NCI-H2107 (cell line): ENCODE measurements around the gene TBPL1.
"Not testable (repeated sequence)": the region's sequence is repeated elsewhere in the genome, so short reads cannot be mapped to it uniquely, and the experiment has no call there.

Experiments
- DNase-seq: peaks from one replicate; lab custom pipeline; 2025; lab: John Stamatoyannopoulos, UW

The TBPL1 gene

DNA sequence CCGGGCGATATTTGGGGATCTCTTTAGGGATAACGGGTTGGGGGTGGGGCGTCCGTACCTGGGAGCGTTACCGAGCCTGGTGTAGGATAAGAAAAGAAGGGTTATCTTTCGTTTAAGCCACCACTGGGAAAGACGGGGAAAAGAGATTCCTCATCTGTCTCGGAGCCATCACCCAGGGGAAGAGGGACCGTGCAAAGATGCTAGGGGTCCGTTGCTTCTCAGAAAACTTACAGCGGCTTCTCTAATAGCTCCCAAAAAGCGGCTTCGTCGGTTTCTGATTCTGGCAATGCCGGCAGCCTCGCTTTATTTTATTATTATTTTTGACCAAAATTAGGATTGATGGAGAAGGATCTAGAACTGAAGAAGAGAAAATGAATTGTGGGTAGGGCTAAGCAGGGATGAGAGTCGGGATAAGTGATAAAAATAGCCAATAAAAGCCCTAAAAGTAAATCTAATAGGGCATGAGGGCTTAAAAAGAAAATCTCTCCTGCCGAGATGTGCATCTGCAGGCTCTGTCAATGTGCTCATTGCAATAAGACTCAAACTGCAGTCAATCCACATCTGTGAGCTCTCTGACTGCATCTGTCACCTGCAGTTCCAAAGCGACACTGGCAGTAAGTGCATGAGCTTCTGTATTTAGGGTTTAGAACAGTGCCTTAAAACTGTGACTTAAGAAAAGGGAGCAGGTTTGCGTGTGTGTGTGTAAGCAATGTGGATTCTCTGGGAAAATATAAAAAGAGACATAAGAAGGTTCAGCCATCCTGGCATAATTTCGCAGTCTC is 801 bp downstream of the TBPL1 start:
- DNase-seq, result no peak

DNA sequence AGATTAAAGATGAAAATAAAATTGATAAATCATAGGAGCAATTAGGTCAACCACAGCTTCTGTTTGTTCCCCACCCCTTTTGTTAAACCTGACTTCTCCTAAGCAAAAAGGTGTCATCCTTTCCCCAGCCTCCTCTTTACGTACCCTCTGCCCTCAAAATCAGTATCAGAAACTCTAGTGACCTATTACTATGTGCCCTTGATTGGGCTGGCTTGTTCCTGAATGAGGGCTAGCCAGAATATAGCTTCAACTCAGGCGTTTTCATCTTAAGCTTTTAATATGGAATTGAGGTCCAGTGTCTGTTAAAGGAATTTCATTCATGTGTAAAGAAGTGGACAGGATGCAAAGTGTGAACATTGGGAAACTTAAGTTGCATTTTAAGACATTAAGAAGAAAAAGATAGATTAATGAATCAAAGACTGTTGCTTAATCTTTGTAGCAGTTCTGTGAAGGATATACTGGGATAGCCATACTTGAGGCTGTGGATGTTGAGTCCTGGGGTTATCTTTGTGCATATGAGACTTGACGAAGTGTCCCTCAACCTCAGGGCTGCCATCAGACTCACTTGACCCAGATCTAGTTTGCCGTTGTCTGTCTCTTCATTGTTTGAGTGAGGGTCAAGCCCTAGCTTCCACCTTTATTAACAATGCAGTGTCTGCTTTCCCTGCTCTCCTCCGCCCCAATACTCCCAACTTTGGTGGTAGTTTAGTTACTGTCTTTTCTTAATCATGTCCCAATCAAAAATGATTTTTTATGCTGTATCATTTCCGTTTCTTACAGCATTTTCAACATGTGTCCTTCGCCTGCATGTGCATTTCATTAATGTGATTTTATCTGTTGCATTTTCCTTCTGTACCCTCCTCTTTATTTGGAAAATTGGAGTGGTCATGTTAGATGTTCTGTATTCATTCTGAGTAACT is 1.9 kb downstream of the TBPL1 start:
- DNase-seq, result no peak

DNA sequence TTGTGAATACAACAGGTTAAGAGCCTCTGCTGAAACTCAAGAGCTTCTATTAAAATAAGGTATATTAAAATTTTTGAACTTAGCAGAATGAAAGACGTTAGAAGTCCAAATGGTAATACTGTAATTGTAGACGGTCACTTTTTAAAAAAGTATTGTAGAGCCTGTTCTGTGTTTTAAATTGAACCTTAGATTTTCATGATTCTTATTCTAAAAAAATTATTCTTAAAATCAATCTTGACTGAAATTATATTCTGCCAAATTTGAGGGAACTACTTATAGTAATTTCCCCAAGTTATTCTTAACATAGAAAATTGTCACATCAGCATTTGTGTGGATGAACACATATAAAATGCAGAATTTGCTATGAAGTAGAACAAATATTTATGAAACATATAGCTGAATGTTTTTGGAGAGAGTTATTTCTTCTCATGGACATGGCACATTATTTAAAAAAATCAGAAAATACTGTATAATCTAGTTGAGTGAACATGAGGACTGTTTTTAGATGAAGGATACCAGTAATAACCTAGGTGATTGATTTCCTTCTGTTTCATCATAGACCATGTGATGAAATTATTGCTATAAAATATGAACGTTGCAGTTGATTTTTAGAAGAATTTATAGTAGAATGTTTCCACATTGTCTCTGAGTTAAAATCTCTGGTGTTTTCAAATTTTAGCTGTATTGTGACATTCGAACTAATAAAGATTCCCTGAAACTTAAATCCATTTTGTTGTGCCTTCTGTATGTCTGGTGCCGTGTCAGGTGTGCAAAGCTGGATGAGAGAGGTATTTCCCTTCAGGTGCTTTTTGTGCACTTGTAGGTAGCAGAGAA is 2.8 kb downstream of the TBPL1 start:
- DNase-seq, result no peak

DNA sequence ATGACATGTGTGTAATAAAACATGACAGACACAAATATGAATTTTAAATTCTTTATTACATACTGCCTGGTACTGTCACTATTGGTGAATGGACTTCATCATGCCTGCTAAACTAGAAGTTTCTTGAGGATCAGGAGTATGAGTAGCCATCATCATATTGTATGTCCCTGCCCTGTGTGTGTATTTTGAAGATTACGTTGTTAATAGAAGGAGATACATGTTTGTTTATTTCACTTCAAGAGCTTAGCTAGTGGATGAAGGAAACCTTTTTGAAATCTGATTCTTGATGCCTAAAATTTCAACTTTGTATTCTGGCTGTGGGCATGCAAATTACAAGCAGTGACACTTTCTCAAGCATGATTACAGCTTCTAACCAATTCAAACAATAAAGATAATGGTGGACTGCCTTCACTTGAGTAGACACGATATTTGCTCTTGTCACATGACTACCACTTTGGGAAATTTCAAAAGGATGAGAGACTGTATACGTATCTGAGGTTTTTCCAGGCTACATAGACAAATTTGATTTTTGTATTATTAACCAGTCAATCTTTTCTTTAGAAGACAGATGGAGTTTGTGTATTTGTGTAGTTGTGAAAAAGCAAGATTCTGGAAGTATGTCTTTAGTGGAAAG is 3.5 kb downstream of the TBPL1 start:
- no peak for DNase-seq

DNA sequence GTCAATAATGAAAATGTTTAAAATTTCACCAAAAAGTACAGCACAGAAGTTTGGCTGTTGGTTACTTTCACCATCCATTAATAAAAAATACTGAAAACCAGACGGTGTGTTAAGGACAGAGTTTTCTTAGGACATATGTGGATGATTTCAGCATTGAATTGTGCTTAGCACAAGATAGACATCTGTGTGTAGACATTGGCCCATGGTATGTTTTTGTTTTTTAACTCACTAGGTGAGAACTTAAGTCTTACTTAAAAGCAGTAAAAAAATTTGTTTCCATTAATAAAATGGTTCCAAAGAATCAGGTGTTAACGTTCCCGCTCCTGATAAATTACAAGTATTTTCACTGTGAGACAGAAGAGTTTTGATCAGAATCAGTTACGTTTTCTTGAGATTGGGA is 4.2 kb downstream of the TBPL1 start:
- DNase-seq, result no peak

DNA sequence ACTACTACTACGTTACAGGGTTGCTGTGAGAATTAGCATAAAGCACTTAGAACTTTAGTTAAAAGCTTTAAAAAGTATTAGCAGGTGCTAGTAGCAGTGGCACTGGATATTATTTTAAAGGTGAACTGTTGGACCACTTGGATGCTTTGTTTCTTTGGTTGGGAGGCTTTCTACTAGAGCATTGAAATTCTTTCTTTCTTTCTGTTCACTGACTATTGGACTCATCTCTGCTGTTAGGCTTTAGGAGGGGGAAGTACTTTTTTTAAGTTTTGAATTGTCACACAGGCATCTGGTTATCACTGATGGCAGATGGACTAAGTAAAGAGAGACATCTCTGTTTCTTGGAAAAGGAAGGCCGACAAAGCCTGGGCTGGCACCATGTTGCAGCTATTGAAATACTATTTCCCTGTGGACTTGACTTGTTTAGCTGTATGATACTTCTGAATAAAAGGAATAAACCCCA is 4.8 kb downstream of the TBPL1 start:
- no peak for DNase-seq

DNA sequence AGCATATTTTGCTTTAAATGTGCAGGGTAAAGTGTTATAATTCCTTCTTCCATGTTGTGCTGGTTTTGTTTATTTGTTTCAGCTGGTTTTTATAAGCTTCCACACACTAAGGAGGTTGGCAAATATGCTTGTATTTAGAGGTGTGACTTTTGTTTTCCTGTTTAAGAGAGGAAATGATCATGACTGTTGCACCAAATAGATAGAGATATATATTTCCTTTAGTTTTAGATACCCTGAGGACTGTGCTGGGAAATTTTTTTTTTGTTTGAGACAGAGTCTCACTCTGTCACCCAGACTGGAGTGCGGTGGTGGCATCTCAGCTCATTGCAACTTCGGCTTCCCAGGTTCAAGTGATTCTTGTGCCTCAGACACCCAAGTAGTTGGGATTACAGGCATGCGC is 5.8 kb downstream of the TBPL1 start:
- DNase-seq, result no peak

DNA sequence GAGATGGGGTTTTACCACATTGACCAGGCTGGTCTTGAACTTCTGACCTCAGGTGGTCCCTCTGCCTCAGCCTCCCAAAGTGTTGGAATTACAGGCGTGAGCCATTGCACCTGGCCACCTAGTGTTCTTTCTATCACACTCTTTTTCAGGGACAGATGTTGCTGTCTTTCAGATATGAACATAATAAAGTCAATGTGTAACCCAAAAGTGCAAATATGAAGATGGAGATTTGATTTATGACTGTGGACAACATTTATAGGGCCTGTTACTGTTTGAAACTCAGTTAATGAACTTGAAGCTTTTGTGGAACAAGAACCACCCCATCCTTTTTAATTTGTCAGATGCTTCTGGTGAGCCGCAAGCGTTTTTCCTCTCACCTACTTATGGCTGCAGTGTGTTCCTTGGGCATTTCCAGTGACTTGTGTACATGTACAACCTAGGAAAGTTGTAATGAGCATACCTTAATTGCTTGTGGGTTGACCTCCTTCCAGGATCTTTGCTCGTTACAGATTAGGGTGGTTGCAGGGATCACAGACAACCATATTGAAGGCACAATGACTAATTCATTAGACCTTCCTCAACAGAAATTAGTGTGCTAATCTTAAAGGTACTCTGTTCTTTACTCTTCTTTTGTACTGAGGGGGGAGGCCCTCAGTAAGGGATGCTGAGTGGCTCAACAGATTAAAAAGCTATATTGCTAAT is 6.8 kb downstream of the TBPL1 start:
- DNase-seq, result no peak

DNA sequence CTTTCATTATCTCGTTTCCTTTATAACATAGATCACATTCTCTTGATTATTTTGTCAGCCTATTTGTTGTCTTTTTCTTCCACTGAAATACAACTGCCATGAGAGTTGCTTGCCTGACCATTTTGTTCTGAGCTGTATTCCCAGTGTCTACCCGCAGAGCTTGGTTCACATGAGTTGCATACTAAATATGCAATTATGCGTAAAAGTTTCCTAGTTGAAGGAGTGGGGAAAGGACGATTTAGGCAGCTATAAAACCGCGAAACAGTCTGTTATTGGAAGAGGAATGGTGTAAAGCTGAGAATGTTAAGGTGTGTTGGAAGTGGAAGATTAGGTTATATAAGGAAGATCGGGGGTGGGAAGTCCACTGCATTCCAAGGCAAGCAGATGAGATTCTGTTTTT is 8.8 kb downstream of the TBPL1 start:
- no peak for DNase-seq

DNA sequence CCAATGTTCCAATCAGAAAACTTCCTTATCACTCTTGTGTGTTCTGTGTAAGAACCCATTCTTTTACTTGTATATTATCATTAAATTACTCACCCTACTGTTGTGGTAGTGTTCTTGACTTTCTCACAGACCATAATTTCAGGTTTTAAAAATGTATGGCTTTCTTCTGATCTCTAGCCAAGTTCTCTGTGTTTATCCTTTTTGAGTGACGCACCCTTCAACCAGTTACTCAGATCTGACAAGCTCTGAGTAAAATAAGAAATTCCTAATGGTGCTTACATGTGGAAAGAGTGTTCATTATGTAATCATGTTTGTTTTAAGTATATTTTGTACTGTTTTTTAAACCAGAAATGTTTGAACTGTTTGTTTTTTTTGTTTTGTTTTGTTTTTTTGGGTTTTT is 11.0 kb downstream of the TBPL1 start:
- no peak for DNase-seq

DNA sequence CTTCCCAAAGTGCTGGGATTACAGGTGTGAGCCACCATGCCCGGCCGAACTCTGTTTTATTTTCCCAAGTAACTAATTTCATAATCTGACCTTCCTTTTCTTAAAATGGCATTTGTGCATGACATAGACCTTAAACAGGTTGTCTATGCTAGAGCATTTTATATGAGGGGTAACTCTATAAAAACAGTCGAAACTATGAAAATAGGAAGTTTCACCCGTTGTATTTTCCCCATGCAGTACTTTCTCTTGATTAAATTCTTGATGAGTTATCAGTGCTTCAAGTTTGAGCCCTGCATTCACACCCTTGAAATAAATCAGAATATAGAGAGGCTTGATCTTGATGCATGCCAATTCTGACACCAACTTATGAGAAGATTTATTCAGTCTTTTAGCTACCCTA is 11.7 kb downstream of the TBPL1 start:
- no peak for DNase-seq

DNA sequence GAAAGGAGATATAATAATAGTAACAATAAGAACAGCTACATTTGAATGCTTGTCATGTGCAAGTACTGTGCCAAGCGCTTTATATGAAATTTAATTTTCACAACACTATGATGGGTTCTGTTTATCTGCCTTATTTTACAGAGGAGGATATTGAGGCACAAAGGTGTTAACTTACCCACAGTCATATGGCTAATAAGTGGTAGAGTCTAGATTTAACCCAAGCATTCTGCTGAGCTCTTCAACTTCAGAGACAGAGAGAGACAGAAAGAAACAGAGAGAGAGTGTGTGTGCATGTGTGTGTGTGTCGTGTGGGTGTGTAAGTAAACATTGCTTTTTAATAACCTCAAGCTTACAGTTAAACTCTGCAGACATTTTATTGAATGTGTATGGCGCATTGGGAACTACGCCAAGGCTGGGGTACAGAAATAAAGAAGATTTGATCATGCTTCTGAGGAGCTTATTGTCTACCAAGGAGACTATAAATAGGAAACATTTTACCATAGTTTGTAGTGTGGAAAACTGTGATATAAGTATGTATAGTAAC is 12.9 kb downstream of the TBPL1 start:
- no peak for DNase-seq

DNA sequence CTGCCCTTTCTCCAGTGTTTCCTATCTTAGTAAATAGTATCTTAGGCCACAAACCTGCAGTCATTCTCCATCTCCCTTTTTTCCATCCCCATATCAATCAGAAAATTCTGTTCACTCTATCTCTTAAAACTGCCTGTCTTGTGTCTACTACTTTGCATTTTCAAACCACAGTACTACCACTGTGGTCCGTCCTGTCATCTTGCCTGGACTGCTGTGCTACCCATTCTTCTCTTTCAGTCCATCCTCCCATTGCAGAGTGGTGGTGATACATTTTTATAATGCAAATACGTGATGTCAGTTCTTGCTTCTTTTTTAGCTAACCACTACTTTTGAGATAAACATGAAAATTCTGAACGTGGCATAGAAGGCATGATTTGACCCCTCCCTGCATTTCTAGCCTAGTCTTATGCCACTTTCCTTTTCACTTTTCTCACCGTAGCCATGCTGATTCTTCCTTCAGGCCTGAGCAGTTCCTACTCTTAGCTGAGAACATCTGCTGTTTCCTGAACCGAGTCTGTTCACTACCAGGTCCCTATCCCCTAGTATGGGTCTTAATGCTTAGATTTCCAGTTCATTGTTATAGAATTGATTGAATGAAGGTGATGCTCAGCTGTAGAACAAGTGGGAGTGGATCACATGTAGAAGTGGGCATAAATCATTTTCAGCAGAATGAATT is 13.8 kb downstream of the TBPL1 start:
- no peak for DNase-seq

DNA sequence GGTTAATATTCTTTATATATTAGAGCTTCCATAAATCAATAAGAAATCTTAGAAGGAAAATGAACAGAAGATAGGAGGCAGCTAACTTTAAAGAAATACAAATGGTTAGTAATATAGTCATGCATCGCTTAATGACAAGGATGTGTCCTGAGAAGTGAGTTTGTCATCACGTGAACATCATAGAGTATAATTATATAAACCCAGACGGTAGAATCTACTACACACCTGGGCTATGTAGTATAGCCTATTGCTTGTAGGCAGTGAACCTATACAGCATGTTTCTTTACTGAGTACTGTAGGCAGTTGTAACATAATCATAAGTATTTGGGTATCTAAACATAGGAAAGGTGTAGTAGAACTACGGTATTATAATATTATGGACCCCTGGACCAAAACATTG is 14.3 kb downstream of the TBPL1 start:
- no peak for DNase-seq

DNA sequence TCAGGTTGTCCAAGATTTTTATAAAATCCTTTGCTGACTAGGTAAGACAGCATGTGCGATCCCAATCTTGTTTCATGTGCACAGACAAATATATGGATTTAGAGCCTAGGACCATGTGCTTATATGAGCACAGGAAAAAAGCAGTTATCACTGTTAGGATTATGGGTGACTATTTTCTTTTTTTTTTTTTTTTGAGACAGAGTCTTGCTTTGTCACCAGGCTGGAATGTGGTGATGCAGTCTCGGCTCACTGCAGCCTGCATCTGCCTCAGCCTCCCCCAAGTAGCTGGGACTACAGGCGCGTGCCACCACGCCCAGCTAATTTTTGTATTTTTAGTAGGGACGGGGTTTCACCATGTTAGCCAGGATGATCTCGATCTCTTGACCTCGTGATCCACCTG is 14.8 kb downstream of the TBPL1 start:
- DNase-seq, result not testable (repeated sequence)

DNA sequence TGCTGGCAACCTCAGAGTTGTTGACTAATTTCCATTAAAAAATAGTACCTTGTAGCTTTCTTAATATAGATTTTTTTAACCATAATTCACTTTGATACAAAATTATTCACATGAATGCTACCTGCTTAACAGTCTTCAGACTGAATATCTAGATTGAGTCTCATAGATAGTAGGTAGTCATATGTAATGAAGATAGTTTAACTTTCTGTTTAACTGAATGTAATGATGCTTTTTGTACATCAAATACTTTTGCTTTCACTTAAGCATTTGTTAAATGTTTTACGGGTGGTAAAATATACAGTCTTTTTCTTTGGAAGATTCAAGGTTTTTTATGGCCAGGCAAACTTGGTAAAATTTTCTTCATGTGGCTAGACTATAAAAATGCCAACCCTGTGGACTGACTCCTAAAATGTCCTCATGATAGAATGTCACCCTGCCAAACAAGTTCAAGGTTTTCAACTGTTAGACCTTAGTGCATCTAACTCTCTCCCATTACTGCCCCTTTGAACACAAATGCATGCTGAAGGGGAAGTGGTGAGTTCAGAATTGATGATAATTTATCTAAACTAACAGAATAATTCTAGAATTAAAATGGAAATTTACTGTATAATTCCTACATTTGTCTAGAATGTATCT is 16.4 kb downstream of the TBPL1 start:
- no peak for DNase-seq

DNA sequence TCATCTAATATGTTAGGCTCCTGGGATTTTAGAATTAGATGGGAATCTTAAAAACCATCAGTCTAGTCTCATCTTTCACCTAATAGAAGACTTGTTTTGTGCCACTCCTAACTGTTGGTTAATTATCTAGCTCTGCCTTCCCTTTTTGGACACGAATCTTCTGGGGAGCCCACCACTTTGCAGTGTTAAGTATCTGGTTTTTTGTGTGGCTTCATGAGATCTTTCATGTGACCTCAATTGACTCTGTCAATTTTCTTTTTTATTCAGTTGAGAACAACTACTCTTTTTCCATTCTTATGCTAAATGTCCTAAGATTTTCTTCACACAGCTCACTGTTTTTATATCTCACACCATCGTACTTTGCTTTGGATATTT is 16.9 kb downstream of the TBPL1 start:
- DNase-seq, result no peak

DNA sequence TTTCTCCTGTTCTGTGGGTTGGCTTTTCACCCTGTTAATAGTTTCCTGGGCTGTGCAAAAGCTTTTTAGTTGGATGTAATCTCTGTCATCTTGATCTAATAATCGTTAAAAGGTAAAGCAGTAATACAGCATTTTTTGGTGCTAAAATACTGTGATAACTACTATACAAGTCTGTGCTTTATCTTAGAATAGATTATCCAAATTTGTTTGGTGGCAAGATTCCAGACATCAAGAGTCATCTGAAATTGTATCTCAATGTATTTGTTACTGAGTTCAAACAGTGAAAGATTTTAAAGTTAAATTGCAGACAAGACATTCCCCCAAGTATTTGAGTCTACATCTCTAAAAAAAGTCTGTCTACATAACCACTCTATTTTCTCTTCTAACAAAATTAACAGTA is 18.8 kb downstream of the TBPL1 start:
- no peak for DNase-seq

DNA sequence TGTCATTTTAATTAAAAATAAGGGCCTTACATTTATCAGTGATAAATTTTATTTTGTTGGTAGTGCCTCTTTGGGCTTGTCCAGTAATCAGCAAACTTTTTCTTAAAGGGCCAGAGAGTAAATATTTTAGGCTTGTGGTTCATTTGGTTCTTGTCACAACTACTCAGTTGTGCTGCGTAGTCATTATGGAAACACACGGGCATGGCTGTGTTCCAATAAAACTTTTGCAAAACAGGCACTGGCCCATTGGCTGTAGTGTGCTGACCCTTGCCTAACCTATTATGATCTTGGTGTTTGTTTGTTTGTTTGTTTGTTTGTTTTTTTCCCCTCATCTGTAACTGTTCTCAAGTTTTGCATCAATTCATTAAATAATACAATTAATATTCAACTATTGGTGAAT is 19.4 kb downstream of the TBPL1 start:
- DNase-seq, result no peak
